ENCODE measurements around the gene IFNA2.

- no peak for TF ChIP-seq CTCF (IDR thresholded peaks at IDR 0.05)
- TF ChIP-seq POLR2A (IDR thresholded peaks at IDR 0.05): no peak
These were observed 48.7 kb downstream of the IFNA2 start for GRCh38 chr9:21336457-21336856.
